Measurements from ENCODE around the gene RASD1.

DNA sequence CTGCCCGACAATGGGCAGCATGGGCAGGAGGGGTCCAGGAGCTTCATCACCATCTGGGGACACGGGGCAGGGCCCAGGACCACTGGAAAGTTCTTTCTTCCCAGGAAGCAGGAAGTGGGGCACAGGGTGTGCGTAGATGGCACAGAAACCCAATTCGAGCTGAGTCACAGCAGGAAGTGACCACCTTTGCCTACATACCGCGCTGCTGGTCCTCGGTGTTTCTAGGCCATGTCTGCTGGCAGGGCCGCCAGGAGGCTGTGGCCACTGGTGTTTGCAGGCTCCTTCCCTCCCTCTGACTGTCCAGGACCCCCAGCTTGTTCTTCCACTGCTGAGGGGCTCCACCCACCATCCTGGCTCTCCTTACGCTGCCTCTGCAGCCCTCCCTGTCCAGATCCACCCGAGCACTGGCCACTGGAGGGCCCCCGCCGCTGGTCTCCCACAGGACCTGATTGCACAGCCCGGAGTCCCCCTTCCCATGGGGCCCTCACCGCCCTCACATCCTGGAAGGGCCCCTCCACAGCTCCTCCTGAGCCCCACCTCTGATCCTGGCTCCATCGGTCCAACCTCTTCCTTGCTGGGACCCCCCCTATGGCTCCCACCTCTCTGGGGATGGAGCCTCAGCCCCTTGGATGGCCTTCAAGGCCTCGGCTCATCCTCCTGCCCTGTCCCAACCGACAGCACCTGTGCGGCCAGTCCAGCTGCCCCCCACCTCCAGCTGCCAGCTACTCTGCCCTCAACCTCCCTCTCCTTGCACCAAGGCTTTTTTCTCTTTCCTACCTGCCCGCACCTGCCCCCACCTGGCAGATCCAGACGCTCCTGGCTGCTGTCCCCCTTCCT, 14.5 kb upstream of the RASD1 start:
- TF ChIP-seq, protein P1, sequence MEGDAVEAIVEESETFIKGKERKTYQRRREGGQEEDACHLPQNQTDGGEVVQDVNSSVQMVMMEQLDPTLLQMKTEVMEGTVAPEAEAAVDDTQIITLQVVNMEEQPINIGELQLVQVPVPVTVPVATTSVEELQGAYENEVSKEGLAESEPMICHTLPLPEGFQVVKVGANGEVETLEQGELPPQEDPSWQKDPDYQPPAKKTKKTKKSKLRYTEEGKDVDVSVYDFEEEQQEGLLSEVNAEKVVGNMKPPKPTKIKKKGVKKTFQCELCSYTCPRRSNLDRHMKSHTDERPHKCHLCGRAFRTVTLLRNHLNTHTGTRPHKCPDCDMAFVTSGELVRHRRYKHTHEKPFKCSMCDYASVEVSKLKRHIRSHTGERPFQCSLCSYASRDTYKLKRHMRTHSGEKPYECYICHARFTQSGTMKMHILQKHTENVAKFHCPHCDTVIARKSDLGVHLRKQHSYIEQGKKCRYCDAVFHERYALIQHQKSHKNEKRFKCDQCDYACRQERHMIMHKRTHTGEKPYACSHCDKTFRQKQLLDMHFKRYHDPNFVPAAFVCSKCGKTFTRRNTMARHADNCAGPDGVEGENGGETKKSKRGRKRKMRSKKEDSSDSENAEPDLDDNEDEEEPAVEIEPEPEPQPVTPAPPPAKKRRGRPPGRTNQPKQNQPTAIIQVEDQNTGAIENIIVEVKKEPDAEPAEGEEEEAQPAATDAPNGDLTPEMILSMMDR (conservative IDR thresholded peaks at IDR 0.05 in 1 of 2, IDR thresholded peaks at IDR 0.05 in 1 of 2; ENCODE audit: low read depth in 1 of 2, low read length in 2 of 2), result no peak
- no peak for TF ChIP-seq EZH2 (IDR thresholded peaks at IDR 0.05; ENCODE audit: low read length, missing control alignments)
